ENCODE results near the gene ROR2.
A peak's percentile ranks its signal among the peaks of the same experiment; 100 is the strongest.

The ROR2 gene

GRCh38 chr9:91727972-91728371 lies 222.1 kb downstream of the ROR2 start (continued):
- TF ChIP-seq PPARA (CRISPR knock-in tag; IDR thresholded peaks at IDR 0.05; ENCODE audit: borderline replicate concordance), result no peak
- no peak for TF ChIP-seq RARB (CRISPR knock-in tag; IDR thresholded peaks at IDR 0.05)
- no peak for TF ChIP-seq ZFP30 (CRISPR knock-in tag; IDR thresholded peaks at IDR 0.05)
- no peak for TF ChIP-seq ESRRG (CRISPR knock-in tag; IDR thresholded peaks at IDR 0.05)
- TF ChIP-seq GLIS3 (CRISPR knock-in tag; IDR thresholded peaks at IDR 0.05), result no peak
- TF ChIP-seq CSDC2 (CRISPR knock-in tag; IDR thresholded peaks at IDR 0.05), result no peak

- ATAC-seq, result peak; percentile 93
- TF ChIP-seq SNAI2 (CRISPR knock-in tag; IDR thresholded peaks at IDR 0.05) (no peak), ZNF565 (CRISPR knock-in tag; conservative IDR thresholded peaks at IDR 0.05; ENCODE audit: low read depth) (no peak), POU6F1 (CRISPR knock-in tag; IDR thresholded peaks at IDR 0.05; ENCODE audit: borderline replicate concordance, low read depth) (no peak), ESRRG (CRISPR knock-in tag; IDR thresholded peaks at IDR 0.05) (no peak), ZNF70 (CRISPR knock-in tag; IDR thresholded peaks at IDR 0.05) (no peak), BACH2 (CRISPR knock-in tag; IDR thresholded peaks at IDR 0.05; ENCODE audit: borderline replicate concordance) (no peak), CSDC2 (CRISPR knock-in tag; IDR thresholded peaks at IDR 0.05) (no peak), ISL1 (CRISPR knock-in tag; IDR thresholded peaks at IDR 0.05) (no peak), TSHZ2 (CRISPR knock-in tag; IDR thresholded peaks at IDR 0.05) (no peak), ZFP3 (CRISPR knock-in tag; IDR thresholded peaks at IDR 0.05) (no peak), ZFP30 (CRISPR knock-in tag; IDR thresholded peaks at IDR 0.05) (no peak), GLIS3 (CRISPR knock-in tag; IDR thresholded peaks at IDR 0.05) (no peak), CSRNP3 (CRISPR knock-in tag; IDR thresholded peaks at IDR 0.05) (no peak), RARB (CRISPR knock-in tag; IDR thresholded peaks at IDR 0.05) (no peak), PPARA (CRISPR knock-in tag; IDR thresholded peaks at IDR 0.05; ENCODE audit: borderline replicate concordance) (no peak), OSR1 (CRISPR knock-in tag; IDR thresholded peaks at IDR 0.05) (no peak), TCF4 (CRISPR knock-in tag; IDR thresholded peaks at IDR 0.05; ENCODE audit: borderline replicate concordance) (no peak), ARNTL (CRISPR knock-in tag; IDR thresholded peaks at IDR 0.05; ENCODE audit: borderline replicate concordance, low read depth) (no peak)
Measured at GRCh38 chr9:91727316-91727861, 222.6 kb downstream of the ROR2 start.

- TF ChIP-seq TSHZ2 (CRISPR knock-in tag; IDR thresholded peaks at IDR 0.05), result no peak
- ATAC-seq, result no peak
Measured at GRCh38 chr9:91726406-91727100, 223.5 kb downstream of the ROR2 start.

- ATAC-seq, result no peak
- no peak for TF ChIP-seq ZFP3 (CRISPR knock-in tag; IDR thresholded peaks at IDR 0.05)
- TF ChIP-seq, protein P1, sequence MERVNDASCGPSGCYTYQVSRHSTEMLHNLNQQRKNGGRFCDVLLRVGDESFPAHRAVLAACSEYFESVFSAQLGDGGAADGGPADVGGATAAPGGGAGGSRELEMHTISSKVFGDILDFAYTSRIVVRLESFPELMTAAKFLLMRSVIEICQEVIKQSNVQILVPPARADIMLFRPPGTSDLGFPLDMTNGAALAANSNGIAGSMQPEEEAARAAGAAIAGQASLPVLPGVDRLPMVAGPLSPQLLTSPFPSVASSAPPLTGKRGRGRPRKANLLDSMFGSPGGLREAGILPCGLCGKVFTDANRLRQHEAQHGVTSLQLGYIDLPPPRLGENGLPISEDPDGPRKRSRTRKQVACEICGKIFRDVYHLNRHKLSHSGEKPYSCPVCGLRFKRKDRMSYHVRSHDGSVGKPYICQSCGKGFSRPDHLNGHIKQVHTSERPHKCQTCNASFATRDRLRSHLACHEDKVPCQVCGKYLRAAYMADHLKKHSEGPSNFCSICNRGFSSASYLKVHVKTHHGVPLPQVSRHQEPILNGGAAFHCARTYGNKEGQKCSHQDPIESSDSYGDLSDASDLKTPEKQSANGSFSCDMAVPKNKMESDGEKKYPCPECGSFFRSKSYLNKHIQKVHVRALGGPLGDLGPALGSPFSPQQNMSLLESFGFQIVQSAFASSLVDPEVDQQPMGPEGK (CRISPR knock-in tag; IDR thresholded peaks at IDR 0.05; ENCODE audit: borderline replicate concordance), result no peak
- TF ChIP-seq CSRNP3 (CRISPR knock-in tag; IDR thresholded peaks at IDR 0.05), result no peak
- TF ChIP-seq PPARA (CRISPR knock-in tag; IDR thresholded peaks at IDR 0.05; ENCODE audit: borderline replicate concordance), result no peak
- TF ChIP-seq TCF4 (CRISPR knock-in tag; IDR thresholded peaks at IDR 0.05; ENCODE audit: borderline replicate concordance), result no peak
- no peak for TF ChIP-seq TOX (CRISPR knock-in tag; IDR thresholded peaks at IDR 0.05; ENCODE audit: borderline replicate concordance)
- TF ChIP-seq OSR1 (CRISPR knock-in tag; IDR thresholded peaks at IDR 0.05), result no peak
- no peak for TF ChIP-seq BACH2 (CRISPR knock-in tag; IDR thresholded peaks at IDR 0.05; ENCODE audit: borderline replicate concordance)
- TF ChIP-seq ZNF70 (CRISPR knock-in tag; IDR thresholded peaks at IDR 0.05), result no peak
- TF ChIP-seq ARNTL (CRISPR knock-in tag; IDR thresholded peaks at IDR 0.05; ENCODE audit: borderline replicate concordance, low read depth), result no peak
Measured at GRCh38 chr9:91725651-91726050, 224.4 kb downstream of the ROR2 start.

Measured in SK-N-SH treated with all-trans-retinoic acid at 6 μM for 48 hours (cell line).